Suppressor macrophage treated with lipopolysaccharide for 1 hour (primary cell): ENCODE data around the gene SPINT2.
"Not testable (repeated sequence)": the region's sequence is repeated elsewhere in the genome, so short reads cannot be mapped to it uniquely, and the experiment has no call there.

Experiments
- DNase-seq, 3 donors: peaks; one replicate each; pipeline ENCODE4 v3.0.0-alpha.2; 2020 to 2022

The SPINT2 gene, protein sequence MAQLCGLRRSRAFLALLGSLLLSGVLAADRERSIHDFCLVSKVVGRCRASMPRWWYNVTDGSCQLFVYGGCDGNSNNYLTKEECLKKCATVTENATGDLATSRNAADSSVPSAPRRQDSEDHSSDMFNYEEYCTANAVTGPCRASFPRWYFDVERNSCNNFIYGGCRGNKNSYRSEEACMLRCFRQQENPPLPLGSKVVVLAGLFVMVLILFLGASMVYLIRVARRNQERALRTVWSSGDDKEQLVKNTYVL

DNA sequence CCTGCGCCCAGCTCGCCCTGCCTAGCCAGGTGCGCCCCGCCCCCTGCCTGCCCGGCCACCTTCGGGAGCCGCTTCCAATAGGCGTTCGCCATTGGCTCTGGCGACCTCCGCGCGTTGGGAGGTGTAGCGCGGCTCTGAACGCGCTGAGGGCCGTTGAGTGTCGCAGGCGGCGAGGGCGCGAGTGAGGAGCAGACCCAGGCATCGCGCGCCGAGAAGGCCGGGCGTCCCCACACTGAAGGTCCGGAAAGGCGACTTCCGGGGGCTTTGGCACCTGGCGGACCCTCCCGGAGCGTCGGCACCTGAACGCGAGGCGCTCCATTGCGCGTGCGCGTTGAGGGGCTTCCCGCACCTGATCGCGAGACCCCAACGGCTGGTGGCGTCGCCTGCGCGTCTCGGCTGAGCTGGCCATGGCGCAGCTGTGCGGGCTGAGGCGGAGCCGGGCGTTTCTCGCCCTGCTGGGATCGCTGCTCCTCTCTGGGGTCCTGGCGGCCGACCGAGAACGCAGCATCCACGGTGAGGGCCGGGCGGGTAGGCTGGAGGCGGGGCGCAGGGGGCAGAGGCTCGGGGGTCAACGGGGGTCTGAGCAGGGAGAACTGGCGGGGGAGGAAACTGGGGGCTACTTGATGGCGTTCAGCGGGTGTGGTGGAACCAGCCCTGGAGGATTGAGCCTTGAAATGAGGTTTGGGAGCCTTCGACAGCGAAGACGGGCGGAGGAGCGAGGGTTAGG is at the start of gene SPINT2:
Gene SPINT2 (plus strand): TSS at position 88 of the 727 bp plus-strand sequence. CDS start 320 bp downstream, at position 408.
- DNase-seq: peak in 1 of 3 donors; percentile 38

DNA sequence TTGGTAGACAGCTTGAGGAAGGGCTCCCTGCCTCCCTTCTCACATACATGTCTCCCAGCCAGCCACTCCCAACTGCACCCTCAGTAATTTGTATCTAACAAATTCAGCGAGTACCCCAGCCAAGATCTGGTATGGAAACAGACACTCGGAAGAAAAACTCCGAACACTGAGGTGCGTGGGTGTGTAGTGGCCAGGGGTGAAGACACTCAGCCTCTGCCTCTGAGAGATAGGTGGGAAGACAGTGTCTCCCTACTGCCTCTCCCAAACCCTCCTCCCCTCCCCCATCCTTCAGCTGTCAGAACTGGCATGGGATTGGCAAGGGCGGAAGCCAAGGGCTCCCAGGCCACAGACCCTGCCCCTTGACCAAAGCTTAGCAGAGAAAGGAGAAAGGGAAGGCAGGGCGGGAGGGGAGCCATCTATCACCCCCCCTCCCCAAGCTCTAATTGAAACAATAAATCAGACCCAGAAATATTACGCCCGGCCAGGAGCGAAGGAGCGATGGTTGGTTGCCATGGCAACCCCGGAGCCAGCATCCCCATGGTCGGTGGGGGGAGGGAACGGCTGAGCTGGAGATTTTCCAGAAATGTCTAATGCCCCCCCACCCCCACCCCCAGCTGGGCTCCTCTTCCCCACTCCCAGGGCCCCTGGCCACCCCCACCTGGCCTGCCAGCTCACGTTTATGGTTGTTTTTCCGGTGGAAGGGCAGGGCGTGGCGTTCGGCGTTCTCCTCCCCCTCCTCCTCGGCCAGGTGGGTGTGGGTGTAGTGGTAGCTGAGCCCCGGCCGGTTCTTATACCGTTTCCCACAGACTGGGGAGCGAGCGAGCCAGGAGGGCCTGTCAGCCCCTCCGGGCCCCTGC is 47.4 kb upstream of the SPINT2 start:
- no peak for DNase-seq

DNA sequence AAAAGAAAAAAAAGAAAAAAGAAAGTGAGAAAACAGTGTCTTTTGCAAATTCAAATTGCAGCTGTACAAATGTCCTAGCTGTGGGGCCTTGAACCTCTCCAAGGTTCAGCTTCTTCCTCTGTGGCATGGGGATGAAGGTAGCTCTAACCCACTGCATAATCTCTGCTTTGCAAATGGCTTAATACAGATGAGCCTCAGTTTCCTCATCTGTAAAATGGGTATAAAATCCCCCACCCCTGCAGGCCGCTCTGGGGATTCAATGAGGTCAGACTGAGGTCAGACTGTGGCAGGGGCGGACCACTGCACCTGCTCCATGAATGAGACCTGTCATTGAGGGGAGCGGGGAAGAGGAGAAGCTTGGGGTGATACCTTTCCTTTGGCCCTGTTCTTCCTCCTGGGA is 46.2 kb upstream of the SPINT2 start:
- DNase-seq: no peak

DNA sequence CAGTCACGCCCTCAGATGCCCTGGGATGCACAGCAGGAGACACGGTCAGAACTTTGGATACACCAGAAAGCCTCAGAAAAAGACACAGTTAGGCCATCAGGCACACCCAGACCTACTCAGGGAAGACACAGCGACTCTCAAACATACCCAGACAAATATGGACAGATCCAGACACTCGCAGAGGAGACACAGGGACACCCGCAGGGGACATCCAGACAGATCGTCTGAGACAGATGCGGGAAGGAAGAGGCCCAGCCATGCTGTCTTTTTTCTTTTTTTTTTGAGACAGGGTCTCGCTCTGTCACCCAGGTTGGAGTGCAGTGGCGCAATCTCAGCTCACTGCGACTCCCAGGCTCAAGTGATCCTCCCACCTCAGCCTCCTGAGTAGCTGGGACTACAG is 45.2 kb upstream of the SPINT2 start:
- no peak for DNase-seq

DNA sequence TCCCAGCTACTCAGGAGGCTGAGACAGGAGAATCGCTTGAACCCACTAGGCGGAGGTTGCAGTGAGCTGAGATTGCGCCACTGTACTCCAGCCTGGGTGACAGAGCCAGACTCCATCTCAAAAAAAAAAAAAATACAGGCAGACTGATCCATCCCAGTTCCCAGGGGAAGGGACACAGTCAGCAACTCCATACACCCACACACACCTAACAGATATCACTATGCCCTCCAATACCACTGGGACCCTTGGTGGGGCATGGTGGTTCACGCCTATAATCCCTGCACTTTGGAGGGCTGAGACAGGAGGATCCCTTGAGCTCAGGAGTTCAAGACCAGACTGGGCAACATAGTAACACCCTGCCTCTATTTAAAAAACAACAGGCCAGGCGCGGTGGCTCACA is 43.0 kb upstream of the SPINT2 start:
- no peak for DNase-seq

DNA sequence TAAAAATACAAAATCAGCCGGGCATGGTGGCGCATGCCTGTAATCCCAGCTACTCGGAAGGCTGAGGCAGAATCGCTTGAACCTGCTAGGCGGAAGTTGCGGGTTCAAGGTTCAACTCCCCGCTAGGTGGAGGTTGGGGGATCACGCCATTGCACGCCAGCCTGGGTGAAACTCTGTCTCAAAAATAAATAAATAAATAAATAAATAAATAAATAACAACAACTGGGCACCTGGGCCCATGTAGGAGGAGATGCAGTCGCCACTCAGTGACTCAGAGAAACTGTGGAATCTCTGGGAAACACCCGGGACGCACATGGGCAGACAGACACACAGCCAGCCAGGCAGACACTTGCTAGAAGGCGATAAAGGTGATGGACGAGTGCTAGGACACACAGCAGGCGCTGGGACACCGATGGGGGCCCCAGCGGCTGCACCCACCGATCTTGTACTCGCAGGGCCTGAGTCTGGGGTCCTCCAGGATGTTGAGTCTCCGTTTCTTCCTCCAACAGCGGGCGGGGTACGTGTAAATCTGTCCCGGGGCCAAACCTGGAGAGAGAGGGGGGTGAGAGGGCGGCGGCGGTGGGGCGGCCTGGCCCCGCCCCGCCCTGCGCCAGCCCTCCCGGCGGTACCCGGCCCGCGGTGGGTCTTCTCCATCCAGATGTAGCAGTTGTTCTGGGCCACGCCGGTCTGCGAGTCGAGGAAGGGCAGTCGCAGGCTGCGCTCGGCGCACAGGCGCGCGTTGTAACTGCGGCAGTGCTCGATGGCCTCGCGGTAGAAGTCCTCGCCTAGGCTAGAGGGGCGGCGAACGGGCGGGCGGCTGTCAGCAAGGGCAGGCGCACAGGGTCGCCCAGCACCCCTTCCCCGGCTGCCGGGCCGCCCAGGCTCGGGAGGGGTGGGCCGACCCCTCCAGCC is 42.2 kb upstream of the SPINT2 start:
- no peak for DNase-seq

DNA sequence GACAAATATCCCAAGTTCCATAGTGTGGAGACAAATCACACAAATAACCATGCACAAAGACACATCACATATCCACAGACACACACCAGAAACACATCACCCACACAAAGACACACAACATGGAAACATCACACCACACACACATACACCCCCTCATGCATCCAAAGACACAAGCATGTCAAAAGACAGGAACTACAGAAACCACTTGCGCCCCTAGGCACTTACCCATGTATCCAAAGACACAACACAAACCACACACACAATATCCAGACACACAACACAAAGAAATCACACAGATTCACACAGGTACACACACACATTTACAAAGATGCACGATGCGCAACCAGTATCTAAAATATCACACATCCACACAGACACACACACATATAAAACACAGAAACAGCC is 41.3 kb upstream of the SPINT2 start:
- DNase-seq: no peak

DNA sequence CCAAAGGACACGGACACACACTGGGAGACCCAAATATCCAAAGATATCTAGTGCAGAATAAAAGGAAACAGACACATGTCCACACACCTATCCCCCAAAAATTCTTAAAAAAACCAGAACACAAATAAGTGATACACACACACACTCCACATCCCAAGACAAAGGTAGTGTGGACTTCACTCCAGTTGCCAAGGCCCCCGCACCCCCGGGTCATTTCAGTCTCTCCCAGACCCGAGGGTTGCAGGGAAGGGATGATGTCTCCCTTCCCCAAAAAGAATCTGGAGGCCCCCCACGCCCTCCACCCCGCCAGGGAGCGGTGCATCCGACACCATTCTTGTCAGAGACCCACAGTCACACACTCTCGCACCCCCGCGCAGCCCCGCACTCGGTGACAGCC is 40.8 kb upstream of the SPINT2 start:
- DNase-seq: no peak

DNA sequence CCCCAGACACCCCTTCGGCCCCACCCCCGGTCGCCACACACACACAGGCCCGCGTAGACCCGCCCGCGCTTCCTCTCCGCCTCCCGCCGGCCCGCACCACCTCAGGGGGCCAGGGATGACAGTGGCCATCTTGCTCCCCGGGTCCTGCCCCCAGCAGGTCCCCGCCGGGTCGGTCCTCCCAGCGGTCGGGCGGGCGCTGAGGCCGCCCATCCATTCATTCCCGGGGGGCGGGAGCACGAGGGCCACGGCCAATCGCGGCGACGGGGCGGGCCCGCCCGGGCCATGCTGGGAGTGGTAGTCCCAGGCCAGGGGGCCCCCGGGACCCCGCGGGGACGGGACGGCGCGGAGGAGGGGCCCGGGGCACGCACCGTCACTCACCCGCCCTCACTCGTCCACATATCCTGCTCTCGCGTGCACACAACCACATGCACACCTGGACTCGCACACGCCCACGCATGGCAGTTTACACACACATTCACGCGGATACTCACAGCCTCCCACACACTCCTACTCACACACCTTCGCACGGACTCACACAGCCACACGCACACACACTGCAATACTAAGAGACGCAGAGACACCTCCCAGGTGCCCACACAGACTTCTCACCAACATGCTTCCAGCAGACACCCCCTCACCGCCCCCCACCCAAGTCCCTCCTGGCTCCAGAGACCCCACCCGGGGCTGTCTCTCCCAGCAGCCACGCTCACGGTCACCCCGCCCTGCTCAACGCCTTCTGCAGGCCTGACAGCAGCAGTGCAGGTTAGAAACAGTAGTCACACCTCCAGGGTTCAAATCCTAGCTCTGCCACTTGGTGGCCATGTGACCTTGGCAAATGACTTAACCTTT is 40.1 kb upstream of the SPINT2 start, which contains the start of gene DPF1:
Gene DPF1 (minus strand): TSS at position 209 of the 849 bp plus-strand sequence. CDS start 80 bp downstream, at position 129.
- DNase-seq: peak; percentile 53 to 71 (median 57)

DNA sequence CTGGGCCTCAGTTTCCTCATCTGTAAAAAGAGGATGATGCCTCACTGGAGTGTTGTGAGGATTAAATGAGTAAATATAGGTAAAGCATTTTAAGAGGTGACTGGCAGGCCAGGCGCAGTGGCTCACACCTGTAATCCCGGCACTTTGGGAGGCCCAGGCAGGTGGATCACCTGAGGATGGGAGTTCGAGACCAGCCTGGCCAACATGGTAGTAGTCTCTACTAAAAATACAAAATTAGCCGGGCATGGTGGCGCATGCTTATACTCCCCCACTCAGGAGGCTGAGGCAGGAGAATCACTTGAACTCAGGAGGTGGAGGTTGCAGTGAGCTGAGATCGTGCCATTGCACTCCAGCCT is 39.5 kb upstream of the SPINT2 start:
- DNase-seq: not testable (repeated sequence)

DNA sequence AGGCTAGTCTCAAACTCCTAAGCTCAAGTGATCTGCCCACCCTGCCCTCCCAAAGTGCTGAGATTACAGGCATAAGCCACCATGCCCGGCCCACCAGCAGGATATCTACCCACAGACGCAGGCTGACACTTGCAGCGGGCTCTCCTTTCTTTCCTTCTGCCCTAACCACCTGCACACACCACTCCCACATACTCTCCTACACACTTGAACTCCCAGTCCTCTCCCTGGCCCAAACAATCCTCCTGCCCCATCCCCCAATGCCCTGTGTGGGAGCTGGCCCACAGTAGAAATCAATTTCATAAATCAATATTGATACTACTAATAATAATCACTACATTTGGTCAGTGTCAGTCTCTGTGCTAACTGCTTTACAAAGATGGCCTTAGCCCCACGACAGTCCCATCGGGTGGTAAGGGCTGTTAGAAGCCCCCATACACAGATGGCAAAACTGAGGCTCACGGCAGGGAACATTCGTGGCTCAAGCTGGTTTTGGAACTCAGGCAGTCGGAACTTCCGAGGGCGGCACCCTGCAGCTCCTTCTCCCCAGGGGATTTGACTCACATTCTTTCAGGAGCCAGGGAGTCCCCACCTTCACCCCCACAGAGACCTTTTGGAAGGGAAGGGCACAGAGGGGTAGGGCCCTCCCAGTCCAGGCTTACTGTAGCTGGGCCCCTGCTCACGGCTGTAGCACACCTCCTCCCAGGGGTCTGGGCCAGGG is 36.9 kb upstream of the SPINT2 start:
- no peak for DNase-seq

DNA sequence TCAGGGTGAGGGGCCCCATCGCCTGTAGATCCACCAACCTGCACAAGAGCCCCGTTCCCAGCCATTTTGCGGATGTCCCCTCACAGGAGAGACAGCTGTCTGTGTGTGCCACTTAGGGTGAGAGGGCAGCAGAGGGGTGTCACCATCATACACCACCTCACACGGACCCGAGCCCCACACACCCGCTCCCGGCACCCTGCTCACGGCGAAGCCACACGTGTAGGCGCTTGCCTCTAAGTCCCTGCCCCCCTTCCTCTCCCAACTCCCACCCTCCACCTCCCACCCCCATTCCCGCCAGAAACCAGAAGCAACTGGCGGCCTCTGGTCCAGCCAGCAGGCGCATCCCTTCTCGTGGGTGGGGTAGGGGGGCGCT is 36.4 kb upstream of the SPINT2 start:
- DNase-seq: no peak

DNA sequence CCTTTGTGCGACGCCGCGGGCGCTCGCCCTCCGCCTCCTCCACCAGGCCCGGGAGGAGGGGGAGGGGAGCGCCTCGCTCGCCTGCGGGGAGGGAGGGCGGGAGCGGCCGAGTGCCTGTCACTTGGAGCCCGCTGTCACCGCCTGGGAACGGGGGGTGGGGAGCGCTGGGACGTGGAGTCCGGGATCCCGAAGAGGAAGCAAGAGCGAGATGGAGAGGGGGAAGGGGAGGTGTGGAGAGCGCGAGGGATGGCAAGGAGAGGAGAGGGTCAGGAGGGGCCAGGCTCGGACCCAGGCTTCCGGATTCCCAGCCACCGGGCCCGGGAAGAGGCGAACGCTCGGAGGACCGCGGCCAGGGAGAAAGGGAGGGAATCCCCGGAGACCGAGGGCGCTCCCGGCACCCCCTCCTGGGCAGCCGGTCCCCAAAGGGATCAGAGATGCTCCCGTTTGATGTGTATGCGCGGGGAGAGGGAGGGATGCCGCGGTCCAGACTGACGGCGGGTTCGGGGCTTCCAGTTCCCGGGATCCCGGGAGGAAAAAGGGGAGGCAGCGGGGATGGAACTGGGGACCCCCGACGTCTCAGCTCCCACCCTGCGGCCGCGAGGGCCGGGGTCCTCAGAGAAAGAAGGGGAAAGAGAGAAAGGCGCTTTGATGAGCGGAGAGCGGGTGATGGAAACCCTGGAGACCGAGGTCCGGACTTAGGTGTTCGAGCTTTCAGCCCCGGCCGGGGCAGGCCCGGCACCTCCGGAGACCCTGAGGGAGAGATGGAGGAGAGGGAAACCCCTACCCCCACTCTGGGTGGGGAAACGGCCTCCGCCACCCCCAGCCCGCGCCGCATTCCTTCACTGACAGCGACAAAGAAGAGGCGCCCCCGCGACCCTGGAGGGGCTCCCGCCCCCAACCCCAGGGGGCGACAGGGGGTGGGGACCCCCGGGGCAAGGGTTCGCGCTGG is 35.6 kb upstream of the SPINT2 start:
- no peak for DNase-seq

DNA sequence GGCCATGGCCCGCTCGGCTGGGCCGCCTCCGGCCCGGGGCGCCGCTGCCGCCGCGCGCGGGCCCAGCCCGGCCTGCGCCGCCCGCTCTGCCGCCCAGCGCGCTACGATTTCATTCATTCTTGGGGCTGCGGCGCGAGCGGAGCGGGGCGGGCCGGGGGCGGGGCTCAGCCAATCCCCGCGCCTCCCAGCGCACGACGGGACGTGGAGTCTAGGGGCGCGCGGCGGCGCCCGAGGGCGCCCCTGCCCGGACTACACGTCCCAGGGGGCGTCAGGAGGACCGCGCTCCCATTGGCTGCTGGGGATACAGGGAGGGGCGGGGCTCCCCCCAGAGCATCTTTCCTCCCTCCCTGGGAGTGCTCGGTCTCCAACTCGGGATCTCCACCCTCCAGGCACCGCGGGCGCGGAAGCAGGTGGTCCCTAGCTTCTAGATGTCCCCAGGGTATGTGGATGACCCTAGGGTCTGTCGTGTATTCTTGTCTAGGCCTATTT is 34.7 kb upstream of the SPINT2 start:
- peak; percentile 51 to 74 (median 53) for DNase-seq

DNA sequence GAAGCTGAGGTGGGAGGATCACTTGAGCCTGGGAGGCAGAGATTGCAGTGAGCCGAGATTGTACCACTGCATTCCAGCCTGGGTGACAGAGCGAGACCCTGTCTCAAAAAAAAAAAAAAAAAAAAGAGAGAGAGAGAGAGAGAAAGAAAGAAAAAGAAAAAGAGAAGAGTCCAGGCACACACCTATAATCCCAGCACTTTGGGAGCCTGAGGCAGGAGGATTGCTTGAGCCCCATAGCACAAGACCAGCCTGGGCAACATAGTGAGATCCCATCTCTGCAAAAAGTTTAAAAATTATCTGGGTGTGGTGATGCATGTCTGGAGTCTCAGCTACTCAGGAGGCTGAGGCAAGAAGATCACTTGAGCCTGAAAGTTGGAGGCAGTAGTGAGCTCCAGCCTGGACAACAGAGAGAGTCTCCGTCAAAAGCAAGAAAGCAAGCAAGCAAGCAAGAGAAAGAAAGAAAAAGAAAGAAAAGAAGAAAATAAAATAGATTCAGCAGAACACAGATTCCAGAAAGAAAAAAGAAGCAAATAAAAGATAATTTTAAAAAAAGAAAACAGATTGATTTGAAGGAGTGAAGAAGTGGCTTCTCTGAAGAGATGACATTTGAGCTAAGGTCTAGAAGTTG is 33.8 kb upstream of the SPINT2 start:
- DNase-seq: not testable (repeated sequence)

DNA sequence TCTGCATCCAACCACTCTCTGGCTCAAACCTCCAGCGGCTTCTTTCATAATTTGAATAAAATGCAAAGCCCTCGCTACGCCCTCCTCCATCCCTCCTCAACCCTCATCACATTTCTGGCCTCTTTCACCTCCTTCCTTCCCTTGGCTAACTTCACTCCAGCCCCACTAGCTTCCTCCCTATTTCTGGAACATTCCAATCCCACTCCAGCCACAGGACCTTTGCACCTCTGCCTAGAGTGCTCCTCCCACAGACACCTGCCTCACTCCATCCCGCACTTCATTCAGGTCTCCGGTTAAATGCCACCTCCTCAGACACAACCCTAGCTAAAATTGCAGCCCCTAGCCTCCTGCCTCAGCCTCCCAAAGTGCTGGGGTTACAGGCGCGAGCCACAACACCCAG is 32.5 kb upstream of the SPINT2 start:
- DNase-seq: no peak

DNA sequence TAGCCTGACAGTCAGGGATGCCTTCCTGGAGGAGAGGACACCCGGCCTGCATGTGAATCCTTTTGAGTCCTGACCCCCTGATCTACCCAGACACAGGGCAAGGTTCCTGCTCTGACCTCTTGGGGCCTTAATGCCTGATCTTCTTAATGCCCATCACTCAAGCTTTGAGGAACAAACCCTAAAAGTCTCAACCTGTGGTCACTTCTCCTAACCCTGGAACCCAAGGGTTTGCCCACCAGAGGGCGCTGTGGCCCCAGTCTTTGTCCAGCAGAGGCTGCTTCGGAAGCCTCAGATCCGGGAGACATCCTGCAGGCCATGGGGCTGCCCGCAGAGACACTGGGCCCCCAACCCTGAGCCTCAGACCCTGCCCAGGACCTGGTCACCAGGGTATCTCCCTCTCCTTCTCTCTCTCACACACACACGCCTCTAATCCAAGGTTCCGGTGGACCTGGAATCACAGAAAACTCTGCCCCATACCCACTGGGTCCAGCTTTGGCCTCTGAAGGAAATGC is 30.6 kb upstream of the SPINT2 start:
- DNase-seq: peak; percentile 87 to 95 (median 92)

DNA sequence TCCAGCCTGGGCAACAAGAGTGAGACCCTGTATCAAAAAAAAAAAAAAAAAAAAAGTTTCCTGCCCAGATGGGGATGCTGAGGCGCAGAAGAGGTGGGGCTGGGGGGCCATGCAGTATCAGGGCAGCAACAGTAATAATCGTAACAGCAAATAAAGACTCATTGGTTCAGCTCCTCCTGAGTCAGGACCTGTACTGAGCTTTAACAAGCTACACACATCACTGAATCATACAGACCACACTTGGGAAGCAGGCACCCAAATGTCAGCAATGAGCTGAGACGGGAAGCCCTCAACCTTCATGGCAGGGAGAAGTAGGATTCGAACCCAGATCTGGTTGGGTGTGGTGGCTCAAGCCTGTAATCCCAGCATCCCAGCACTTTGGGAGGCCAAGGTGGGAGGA is 29.8 kb upstream of the SPINT2 start:
- DNase-seq: no peak

DNA sequence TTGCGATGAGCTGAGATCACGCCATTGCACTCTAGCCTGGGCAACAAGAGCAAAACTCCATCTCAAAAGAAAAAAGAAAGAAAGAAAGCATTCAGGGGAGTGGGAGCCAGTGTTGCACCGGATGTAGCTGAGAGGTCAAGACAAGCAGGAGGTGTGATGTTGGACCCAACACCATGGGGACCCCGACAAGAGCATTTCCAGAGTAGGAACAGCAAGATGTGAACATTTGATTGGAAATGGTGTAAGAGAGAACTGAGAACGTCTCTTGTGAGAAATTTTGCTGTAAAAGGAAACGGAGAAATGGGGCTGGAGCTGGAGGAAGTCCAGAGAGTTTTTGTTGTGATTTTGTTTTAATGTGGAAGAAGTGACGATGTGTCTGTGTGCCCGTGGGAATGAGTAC is 24.6 kb upstream of the SPINT2 start:
- no peak for DNase-seq
